Measurements from ENCODE around the gene PLCB1. TPM values are rescaled to one million over a fixed set of nuclear protein-coding genes. Genes with fewer than 3 reads are reported as not detected.

Gene PLCB1
- total RNA-seq, 2 donors from 2014 or later: 12.3 to 13.4 TPM

DNA sequence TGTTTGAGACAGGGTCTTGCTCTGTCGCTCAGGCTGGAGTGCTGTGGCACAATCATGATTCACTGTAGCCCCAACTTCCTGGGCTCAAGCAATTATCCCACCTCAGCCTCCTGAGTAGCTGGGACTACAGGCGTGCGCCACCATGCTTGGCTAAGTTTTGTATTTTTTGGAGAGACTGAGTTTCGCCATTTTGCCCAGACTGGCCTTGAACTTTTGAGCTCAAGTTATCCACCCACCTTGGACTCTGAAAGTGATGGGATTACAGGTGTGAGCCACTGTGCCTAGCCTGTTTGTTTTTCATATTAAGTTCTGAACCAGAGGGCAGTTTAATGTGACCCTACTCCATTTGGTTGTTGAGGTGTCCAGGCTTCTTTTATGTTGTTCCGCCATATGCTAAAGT, 194.8 kb downstream of the PLCB1 start:
- Mint-ChIP-seq H3K27me3 (no peaks in the 10 kb centered on the region), H3K4me3 (no peak overlapping the region), H3K36me3 (no peaks in the 10 kb centered on the region), H3K9me3 (no peaks in the 10 kb centered on the region), H3K27ac (no peak overlapping the region), H3K4me1 (ENCODE audit: low read depth in 2 of 2) (peaks cover 17 to 19% of the 10 kb centered on the region in 2 donors)
- DNase-seq (ENCODE audit: low spot score): no peak
- ATAC-seq: no peak

DNA sequence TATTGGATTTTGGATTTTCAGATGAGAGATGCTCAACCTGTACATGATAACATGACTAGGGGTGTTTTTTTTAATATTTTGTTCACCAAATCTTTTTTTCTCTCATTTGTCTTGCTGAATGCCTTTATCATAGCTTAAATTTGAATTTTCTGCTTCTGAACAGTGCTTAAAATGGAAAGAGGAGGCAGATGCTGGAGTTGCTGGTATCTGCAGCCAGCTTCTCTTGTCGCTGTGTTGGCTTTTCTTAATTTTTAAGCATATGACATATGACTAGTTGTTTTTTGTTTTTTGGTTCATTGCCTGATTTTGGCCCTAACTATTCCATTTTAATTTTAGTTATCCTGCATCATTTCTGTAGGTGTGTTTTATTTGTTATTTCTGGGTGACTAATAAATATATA, 196.1 kb downstream of the PLCB1 start:
- no peaks in the 10 kb centered on the region for H3K27me3 Mint-ChIP-seq
- no peak overlapping the region for H3K27ac Mint-ChIP-seq
- H3K36me3 Mint-ChIP-seq: no peaks in the 10 kb centered on the region
- H3K9me3 Mint-ChIP-seq: no peaks in the 10 kb centered on the region
- H3K4me1 Mint-ChIP-seq (ENCODE audit: low read depth in 2 of 2): peaks cover 11 to 22% of the 10 kb centered on the region in 2 donors
- ATAC-seq: no peak
- H3K4me3 Mint-ChIP-seq: no peak overlapping the region
- DNase-seq (ENCODE audit: low spot score): no peak

GRCh38 chr20:8330319-8330784, 198.3 kb downstream of the PLCB1 start:
- Mint-ChIP-seq H3K36me3 (no peaks in the 10 kb centered on the region), H3K4me1 (ENCODE audit: low read depth in 2 of 2) (peaks cover 12 to 22% of the 10 kb centered on the region in 2 donors), H3K27me3 (no peaks in the 10 kb centered on the region), H3K27ac (peak overlapping the region in 1 of 2 donors; percentile 12), H3K4me3 (no peak overlapping the region), H3K9me3 (no peaks in the 10 kb centered on the region)
- DNase-seq (ENCODE audit: low spot score) (no peak), ATAC-seq (peak in 1 of 2 donors; percentile 57)

- H3K27ac Mint-ChIP-seq: peak overlapping the region in 1 of 2 donors; percentile 12
- no peaks in the 10 kb centered on the region for H3K36me3 Mint-ChIP-seq
Observed at GRCh38 chr20:8330785-8331695, 199.0 kb downstream of the PLCB1 start.

GRCh38 chr20:8331740-8332412, 199.8 kb downstream of the PLCB1 start:
- H3K27me3 Mint-ChIP-seq: no peaks in the 10 kb centered on the region
- no peaks in the 10 kb centered on the region for H3K36me3 Mint-ChIP-seq
- H3K4me3 Mint-ChIP-seq: no peak overlapping the region
- no peak for ATAC-seq
- H3K4me1 Mint-ChIP-seq (ENCODE audit: low read depth in 2 of 2): peaks cover 14 to 26% of the 10 kb centered on the region in 2 donors
- H3K27ac Mint-ChIP-seq: no peak overlapping the region
- no peaks in the 10 kb centered on the region for H3K9me3 Mint-ChIP-seq
- DNase-seq (ENCODE audit: low spot score): no peak

More at GRCh38 chr20:8330785-8331695, 199.0 kb downstream of the PLCB1 start:
- ATAC-seq: no peak
- no peaks in the 10 kb centered on the region for H3K9me3 Mint-ChIP-seq
- DNase-seq (ENCODE audit: low spot score): no peak
- H3K27me3 Mint-ChIP-seq: no peaks in the 10 kb centered on the region
- peaks cover 14 to 26% of the 10 kb centered on the region in 2 donors for H3K4me1 Mint-ChIP-seq (ENCODE audit: low read depth in 2 of 2)
- no peak overlapping the region for H3K4me3 Mint-ChIP-seq

GRCh38 chr20:8334641-8335040, 202.6 kb downstream of the PLCB1 start:
- H3K9me3 Mint-ChIP-seq: no peaks in the 10 kb centered on the region
- ATAC-seq: no peak
- H3K27ac Mint-ChIP-seq: no peak overlapping the region
- no peaks in the 10 kb centered on the region for H3K27me3 Mint-ChIP-seq
- H3K4me1 Mint-ChIP-seq (ENCODE audit: low read depth in 2 of 2): peaks cover 13 to 23% of the 10 kb centered on the region in 2 donors
- H3K4me3 Mint-ChIP-seq: no peak overlapping the region
- DNase-seq (ENCODE audit: low spot score): no peak
- H3K36me3 Mint-ChIP-seq: no peaks in the 10 kb centered on the region

GRCh38 chr20:8335059-8335458, 203.0 kb downstream of the PLCB1 start:
- no peak for DNase-seq (ENCODE audit: low spot score)
- Mint-ChIP-seq H3K27ac (no peak overlapping the region), H3K4me1 (ENCODE audit: low read depth in 2 of 2) (peaks cover 10 to 21% of the 10 kb centered on the region in 2 donors), H3K4me3 (no peak overlapping the region), H3K27me3 (no peaks in the 10 kb centered on the region), H3K36me3 (no peaks in the 10 kb centered on the region), H3K9me3 (no peaks in the 10 kb centered on the region)
- ATAC-seq: no peak

DNA sequence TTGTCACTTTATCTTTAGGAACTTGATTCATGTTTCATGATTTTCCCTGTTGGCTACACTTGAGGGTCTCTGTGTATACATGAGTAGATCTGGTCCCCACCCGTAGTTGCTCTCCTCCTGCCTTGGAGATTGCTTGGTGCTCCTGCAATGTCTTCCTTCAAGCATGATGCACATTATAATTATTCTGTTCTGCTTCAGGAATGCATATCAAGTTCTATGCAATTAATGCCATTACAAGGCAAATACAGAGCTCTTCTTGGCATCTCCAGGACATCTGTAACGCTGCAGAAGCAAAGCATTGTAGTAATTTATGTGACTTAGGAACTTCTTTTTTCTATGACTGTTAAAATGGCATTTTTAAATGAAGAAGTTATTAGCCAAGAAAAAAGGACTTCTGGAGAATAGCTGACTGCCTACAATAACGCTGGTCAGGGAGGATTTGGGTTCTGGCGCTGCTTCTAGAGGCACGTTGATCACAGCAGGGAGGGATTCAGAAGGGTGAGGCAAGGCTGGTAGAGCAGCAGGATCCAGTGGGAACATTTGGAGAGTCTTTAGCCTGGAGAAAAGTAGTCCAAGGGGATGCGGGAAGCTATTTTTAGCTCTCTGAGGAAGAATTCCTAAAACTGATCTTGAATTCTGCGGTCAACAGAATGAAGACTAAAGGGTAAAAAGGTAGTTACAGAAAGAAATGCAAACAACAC, 203.6 kb downstream of the PLCB1 start:
- no peaks in the 10 kb centered on the region for H3K9me3 Mint-ChIP-seq
- DNase-seq (ENCODE audit: low spot score) (no peak), ATAC-seq (no peak)
- H3K4me3 Mint-ChIP-seq: no peak overlapping the region
- H3K36me3 Mint-ChIP-seq: no peaks in the 10 kb centered on the region
- peaks cover 8 to 18% of the 10 kb centered on the region in 2 donors for H3K4me1 Mint-ChIP-seq (ENCODE audit: low read depth in 2 of 2)
- H3K27ac Mint-ChIP-seq: no peak overlapping the region
- H3K27me3 Mint-ChIP-seq: no peaks in the 10 kb centered on the region

- H3K27ac Mint-ChIP-seq: no peak overlapping the region
- ATAC-seq (no peak), DNase-seq (ENCODE audit: low spot score) (no peak)
- peaks cover 10 to 11% of the 10 kb centered on the region in 2 donors for H3K4me1 Mint-ChIP-seq (ENCODE audit: low read depth in 2 of 2)
- no peak overlapping the region for H3K4me3 Mint-ChIP-seq
- H3K36me3 Mint-ChIP-seq: no peaks in the 10 kb centered on the region
- H3K27me3 Mint-ChIP-seq: no peaks in the 10 kb centered on the region
- H3K9me3 Mint-ChIP-seq: no peaks in the 10 kb centered on the region
Observed at GRCh38 chr20:8339349-8339748, 207.3 kb downstream of the PLCB1 start.

DNA sequence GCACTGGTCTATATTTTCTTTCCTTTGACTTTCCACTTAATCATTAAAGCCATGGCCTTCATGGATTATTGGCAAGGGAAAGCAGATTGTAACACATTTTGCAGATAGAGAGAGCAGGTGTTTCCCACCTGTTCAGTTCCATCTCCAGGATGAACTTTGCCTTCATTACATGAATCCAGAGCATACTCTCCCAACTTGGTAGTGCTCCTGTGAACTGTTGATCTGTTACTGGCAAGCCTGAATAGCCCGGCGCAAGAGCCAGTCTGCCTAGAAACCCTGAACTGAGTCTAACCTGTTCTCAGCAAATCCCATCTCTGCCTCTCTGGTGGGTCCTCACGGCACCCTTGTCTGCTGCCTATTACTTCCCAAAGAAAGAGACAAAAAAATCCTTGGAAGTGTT, 210.3 kb downstream of the PLCB1 start:
- DNase-seq (ENCODE audit: low spot score) (no peak), ATAC-seq (no peak)
- Mint-ChIP-seq H3K4me1 (ENCODE audit: low read depth in 2 of 2) (peaks cover 7 to 8% of the 10 kb centered on the region in 2 donors), H3K36me3 (no peaks in the 10 kb centered on the region), H3K9me3 (no peaks in the 10 kb centered on the region), H3K27me3 (no peaks in the 10 kb centered on the region), H3K27ac (no peak overlapping the region), H3K4me3 (no peak overlapping the region)

DNA sequence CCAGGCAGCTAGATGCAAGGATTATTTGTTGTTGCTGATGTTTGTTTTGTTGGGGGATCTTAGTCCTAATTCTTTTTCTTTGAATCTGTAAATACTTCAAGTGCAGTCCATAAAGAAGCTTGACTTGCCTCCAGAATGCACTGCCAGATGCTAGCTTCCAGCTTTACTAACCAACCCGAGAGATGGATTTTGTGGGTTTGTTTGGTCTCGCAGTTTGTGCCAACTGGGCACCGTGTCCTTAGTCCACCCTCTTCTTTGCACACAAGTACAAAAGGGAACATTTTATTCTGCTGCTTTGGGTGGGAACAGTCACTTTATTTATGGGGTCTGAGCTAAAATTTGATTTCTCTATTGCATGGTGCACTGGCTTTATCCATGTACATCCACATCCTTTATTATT, 212.0 kb downstream of the PLCB1 start:
- Mint-ChIP-seq H3K9me3 (no peaks in the 10 kb centered on the region), H3K4me1 (ENCODE audit: low read depth in 2 of 2) (peaks cover 17% of the 10 kb centered on the region in 2 donors), H3K27me3 (no peaks in the 10 kb centered on the region), H3K27ac (no peak overlapping the region), H3K4me3 (no peak overlapping the region), H3K36me3 (no peaks in the 10 kb centered on the region)
- no peak for ATAC-seq
- no peak for DNase-seq (ENCODE audit: low spot score)

- DNase-seq (ENCODE audit: low spot score): no peak
- no peaks in the 10 kb centered on the region for H3K9me3 Mint-ChIP-seq
- H3K4me1 Mint-ChIP-seq (ENCODE audit: low read depth in 2 of 2): peaks cover 17 to 20% of the 10 kb centered on the region in 2 donors
- H3K27me3 Mint-ChIP-seq: no peaks in the 10 kb centered on the region
- H3K4me3 Mint-ChIP-seq: no peak overlapping the region
- no peak for ATAC-seq
- H3K27ac Mint-ChIP-seq: no peak overlapping the region
- H3K36me3 Mint-ChIP-seq: peaks cover 5% of the 10 kb centered on the region
Observed at GRCh38 chr20:8344631-8345030, 212.6 kb downstream of the PLCB1 start.

DNA sequence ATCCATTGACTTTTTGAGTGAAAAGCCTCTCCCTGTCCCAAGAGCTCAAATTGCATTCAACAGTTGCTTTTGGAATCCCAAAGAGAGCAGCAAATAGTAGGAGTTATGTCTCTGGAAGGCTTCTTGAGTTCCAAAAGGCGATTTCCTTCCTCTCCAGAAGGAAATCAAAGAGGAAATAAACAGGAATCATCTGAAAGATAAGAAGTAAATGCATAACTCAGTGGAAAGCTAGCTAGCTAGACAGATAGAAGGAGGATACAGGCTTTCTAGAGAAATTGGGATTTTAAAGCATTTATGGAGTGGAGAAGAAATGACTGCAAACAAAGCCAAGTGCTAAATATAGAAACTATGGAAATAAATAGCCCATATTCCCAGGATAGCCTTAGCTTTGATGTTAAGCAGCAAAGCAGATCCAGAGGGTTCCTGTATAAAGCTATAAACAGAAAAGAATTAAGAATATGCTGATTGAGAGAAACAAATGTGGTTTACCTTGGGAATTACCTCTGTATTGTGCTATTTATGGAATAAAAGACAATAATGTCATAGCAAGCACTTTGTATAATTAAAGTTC, 214.7 kb downstream of the PLCB1 start:
- Mint-ChIP-seq H3K27ac (no peak overlapping the region), H3K4me3 (no peak overlapping the region), H3K9me3 (peaks cover 4% of the 10 kb centered on the region), H3K4me1 (ENCODE audit: low read depth in 2 of 2) (peaks cover 9 to 16% of the 10 kb centered on the region in 2 donors), H3K36me3 (peaks cover 6% of the 10 kb centered on the region), H3K27me3 (no peaks in the 10 kb centered on the region)
- no peak for ATAC-seq
- DNase-seq (ENCODE audit: low spot score): no peak

Data from natural killer cell treated with Interleukin-12 subunit alpha and Interleukin-12 subunit beta and Interleukin-15 and Interleukin-18, amount 100 ng/mL, for 72 hours (primary cell).